Brain microvascular endothelial cell (primary cell): Measurements from ENCODE around the gene HOXA13.

ENCODE experiments used
- DNase-seq: peaks from one replicate; pipeline ENCODE4 v3.0.0-alpha.2; 2020
- H3K27ac ChIP-seq: fragments of 250-450 bp; sonication (Bioruptor Pico); 2 replicates; pipeline ENCODE4 v1.5.1; 2020; ENCODE audit warnings: mild to moderate bottlenecking, moderate library complexity
- H3K27me3 ChIP-seq: fragments of 250-450 bp; sonication (Bioruptor Pico); replicated peaks from 2 replicates; pipeline ENCODE4 v1.5.1; 2020; ENCODE audit warnings: mild to moderate bottlenecking
- H3K36me3 ChIP-seq: fragments of 250-450 bp; sonication (Bioruptor Pico); replicated peaks from 2 replicates; pipeline ENCODE4 v1.5.1; 2020; ENCODE audit warnings: mild to moderate bottlenecking
- H3K4me3 ChIP-seq: 2 replicates; pipeline ENCODE4 v1.5.1; 2011; ENCODE audit warnings: low read depth, mild to moderate bottlenecking, control low read depth, low read length, moderate library complexity
- in situ Hi-C: cut with HindIII; loops from 2 replicates; pipeline ENCODE4 v1.10.0; 2017; ENCODE audit warnings: low sequenced_read_pairs, low pct_ligation_motif_present
- TF ChIP-seq, protein P1 (sequence below): IDR thresholded peaks from 2 replicates; pipeline ENCODE4 v1.5.1; 2011; ENCODE audit warnings: low read depth, mild to moderate bottlenecking, moderate library complexity, low read length, control low read depth, inconsistent platforms; ENCODE audit errors: missing control alignments

The HOXA13 gene

DNA sequence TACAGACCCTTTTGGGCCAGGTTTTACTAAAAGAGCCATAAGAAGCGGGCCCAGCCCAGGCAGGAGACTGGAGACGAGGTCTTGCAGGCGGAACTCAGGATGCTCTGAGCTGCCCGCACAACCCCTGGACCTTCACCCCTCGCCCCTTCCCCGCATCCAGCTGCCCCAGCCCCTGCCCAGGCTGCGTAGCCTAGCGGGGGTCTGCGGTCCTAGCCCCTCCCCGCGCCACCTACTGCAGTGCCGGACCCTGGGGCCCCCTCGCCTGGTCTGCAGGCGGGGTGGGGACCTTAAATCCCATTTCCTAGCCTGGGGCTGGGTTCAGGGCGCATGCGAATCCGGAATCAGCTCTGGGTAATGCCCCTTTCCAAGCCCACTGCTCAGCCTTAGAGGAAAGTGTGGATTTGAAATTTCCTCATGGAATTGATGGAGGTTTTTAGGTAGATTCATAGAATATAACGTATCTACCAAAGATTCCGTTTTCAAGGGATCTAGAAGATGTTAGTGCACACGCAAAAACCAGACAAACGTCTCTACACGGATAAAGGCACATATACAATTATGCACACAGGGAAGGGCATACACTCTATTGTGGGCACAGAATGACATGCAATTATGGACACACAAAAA lies 47.0 kb downstream of the HOXA13 start:
- in situ Hi-C loops: no loop called here
- H3K27ac ChIP-seq: no peak overlapping the region
- no peaks in the 10 kb centered on the region for H3K36me3 ChIP-seq
- H3K4me3 ChIP-seq: no peak overlapping the region
- no peak for DNase-seq
- peaks cover 96% of the 10 kb centered on the region for H3K27me3 ChIP-seq
- TF ChIP-seq, protein P1, sequence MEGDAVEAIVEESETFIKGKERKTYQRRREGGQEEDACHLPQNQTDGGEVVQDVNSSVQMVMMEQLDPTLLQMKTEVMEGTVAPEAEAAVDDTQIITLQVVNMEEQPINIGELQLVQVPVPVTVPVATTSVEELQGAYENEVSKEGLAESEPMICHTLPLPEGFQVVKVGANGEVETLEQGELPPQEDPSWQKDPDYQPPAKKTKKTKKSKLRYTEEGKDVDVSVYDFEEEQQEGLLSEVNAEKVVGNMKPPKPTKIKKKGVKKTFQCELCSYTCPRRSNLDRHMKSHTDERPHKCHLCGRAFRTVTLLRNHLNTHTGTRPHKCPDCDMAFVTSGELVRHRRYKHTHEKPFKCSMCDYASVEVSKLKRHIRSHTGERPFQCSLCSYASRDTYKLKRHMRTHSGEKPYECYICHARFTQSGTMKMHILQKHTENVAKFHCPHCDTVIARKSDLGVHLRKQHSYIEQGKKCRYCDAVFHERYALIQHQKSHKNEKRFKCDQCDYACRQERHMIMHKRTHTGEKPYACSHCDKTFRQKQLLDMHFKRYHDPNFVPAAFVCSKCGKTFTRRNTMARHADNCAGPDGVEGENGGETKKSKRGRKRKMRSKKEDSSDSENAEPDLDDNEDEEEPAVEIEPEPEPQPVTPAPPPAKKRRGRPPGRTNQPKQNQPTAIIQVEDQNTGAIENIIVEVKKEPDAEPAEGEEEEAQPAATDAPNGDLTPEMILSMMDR: no peak

DNA sequence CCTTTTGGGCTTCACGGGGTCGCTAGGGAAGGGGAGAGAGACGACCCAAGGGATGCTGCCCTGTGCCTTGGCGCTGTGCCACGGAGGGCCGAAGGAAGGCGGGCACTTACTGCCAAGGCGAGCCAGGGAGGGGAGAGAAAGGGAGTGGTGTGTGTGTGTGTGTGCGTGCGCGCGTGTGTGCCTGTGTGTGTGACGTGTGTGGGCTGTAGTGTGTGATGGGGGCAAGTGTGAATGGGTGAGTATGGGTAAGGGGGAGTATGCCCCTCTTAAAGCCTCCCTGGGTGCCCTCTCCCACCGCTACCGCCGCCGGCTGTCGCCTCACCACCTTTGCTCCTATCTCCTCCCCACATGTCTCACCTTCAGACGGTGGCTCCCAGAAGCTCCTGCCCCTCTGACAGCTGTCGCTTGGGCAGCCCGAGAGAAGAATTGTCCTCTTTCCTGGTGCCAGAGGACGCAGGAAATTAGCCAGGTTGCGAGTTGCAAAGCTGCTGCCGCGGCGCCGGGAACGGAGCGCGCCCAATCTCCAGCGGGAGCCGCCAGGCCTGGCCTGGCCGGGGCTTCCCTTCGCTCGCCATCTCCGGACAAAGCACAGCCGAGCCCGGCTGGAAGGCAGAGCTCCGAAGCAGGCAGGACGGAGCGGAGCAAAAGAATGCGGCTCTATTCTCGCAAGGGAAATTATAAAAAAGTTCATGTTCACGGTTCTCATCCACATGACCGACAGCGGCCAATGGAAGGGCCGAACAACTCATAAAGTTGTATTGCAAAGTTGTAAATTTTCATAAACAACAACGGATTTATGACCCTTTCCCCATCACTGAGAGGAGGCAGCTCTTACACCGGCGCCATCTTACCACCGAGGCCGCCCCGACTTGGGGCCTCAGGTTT lies 47.7 kb downstream of the HOXA13 start, which contains the start of gene HOXA3:
HOXA3 (minus strand) TSS at position 653 of the 885 bp plus-strand sequence. CDS start 41,943 bp downstream, outside the sequence.
- in situ Hi-C loops: no loop called here
- TF ChIP-seq, protein P1: no peak
- Histone ChIP-seq H3K27me3 (peaks cover 95% of the 10 kb centered on the region), H3K4me3 (no peak within 1 kb of the TSS), H3K36me3 (no peaks in the 10 kb centered on the region), H3K27ac (no peak within 1 kb of the TSS)
- DNase-seq: no peak

DNA sequence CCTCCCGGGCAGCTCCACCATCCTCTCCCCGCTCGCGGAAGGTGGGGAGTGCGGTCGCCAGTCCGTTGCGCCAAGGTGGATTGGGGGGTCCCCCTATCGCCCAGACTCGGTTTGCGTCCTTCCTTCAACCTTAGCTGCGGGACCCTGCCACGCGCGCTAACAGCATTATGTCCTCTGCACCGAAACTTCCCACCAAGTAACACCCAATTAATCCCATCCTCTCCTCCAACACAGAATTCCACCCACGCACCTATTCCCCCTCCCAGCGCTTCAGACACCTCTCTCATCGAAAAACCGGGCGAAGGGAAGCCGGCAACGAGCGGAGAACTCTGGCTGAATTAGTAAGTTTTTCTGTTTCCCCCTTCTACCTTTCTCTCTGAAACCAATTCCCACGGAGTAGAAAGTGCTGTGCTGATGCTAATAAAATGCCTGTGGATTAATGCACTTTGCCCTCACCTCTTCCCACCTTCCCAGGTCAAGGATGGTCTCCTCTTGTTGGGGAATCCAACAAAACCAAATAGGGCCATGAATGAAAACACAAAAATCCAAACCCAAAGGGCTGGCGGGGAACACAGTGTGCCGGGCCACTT lies 48.5 kb downstream of the HOXA13 start:
- peaks cover 95% of the 10 kb centered on the region for H3K27me3 ChIP-seq
- no peak overlapping the region for H3K4me3 ChIP-seq
- in situ Hi-C loops: no loop called here
- no peak for DNase-seq
- TF ChIP-seq, protein P1: no peak
- H3K27ac ChIP-seq: no peak overlapping the region
- no peaks in the 10 kb centered on the region for H3K36me3 ChIP-seq

DNA sequence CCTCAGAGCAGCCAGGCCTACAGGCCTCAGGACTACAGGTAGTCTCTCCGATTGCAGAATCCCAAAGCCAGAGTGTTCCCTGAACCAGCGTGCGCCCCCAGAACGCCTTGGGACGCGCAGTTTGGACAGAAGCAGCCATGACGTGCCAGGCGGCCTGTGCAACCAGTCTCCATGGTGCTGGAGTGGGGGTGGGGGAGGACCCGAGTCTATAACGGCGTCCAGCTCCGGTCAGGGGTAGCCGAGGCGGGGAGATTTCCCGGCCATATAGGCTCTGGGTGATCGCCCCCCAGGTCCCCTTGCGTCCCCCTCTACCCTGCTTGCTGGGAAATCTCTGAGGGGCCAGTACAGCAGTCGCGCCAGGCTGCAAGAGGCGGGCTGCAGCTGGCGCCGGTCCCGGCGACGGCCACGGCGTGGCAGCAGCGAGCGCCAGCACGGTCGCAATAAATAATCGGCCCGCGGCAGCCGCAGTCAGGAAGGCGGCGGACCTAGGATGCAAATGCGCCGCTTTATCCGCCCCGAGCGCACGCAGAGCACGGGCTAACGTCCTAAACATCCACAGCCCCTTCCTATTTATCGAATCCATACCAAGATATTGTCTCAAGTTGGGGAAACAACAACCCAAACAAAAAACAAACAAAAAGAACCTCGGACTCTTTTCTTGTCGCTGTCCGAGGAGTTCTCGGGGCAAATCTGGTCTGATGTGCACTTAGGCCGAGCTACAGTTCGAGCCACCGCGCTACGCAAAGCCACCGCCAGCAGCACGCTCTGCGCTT lies 49.1 kb downstream of the HOXA13 start:
- in situ Hi-C loops: no loop called here
- H3K4me3 ChIP-seq: no peak overlapping the region
- H3K27me3 ChIP-seq: peaks cover 95% of the 10 kb centered on the region
- H3K27ac ChIP-seq: no peak overlapping the region
- DNase-seq: peak; percentile 16
- no peaks in the 10 kb centered on the region for H3K36me3 ChIP-seq
- TF ChIP-seq, protein P1: peak; percentile 65

DNA sequence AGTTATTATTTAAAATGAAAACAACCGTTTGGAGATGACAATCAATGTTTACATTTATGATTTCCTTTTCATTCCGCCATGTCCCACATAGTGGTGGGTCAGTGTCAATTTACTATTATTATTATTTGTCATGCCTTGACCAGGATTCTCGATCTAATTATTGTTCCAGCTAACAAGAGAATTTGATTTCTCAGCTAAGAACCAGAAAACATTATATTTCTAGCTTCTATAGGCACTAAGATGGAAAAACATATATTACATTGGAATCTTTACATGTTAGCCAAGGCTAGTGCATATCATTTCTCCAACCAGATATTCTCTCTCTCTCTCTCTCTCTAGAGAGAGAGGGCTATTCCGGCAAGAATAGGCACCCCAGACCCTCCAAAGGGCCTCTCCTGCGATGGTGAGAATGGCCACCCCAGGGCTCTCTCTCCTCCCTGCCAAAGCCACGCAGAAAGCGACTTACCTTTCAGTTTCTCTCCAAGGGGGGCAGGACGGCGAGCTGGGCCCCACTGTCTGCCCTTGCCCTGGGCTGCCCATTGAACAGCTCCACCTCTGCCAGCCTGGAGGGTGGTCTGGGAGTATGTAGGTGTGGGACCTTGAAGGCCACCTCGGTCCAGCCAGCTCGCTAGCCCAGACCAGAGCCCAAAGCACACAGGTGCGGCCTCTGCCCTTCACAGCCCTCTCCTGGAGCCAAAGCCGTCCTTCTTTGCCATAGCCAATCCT lies 49.9 kb downstream of the HOXA13 start:
- no peaks in the 10 kb centered on the region for H3K36me3 ChIP-seq
- no peak overlapping the region for H3K27ac ChIP-seq
- no peak for DNase-seq
- H3K4me3 ChIP-seq: no peak overlapping the region
- in situ Hi-C loops: no loop called here
- TF ChIP-seq, protein P1: no peak
- H3K27me3 ChIP-seq: peaks cover 95% of the 10 kb centered on the region
